GM21381 (cell line): ENCODE data around the gene SHISA9.

Experiments
- ATAC-seq: cut with Tn5 transposase; IDR thresholded peaks from one replicate; pipeline ENCODE4 v1.9.1; 2021; ENCODE audit warnings: mild to moderate bottlenecking, moderate library complexity; ENCODE audit not compliant: unreplicated experiment

The SHISA9 gene

DNA sequence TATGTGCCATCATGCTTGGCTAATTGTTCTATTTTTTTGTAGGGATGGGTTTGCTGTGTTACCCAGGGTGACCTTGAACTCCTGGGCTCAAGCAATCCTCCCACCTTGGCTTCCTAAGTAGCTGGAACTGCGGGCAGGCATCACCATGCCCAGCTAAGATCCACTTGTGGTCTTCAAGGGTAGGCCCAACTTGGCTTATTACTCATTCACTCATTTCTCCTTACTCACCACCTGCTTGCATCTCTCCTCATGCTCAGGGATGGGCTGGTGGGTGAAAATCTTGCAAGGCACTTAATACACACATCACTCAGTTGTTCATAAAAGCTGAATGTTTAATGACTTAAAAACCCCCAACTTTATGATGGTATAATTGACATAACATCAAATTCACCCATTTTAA is 207.8 kb downstream of the SHISA9 start:
- ATAC-seq, result no peak

- ATAC-seq, result no peak
Measured at GRCh38 chr16:13110124-13110796, 208.9 kb downstream of the SHISA9 start.

GRCh38 chr16:13111747-13112146 is 210.3 kb downstream of the SHISA9 start:
- no peak for ATAC-seq

DNA sequence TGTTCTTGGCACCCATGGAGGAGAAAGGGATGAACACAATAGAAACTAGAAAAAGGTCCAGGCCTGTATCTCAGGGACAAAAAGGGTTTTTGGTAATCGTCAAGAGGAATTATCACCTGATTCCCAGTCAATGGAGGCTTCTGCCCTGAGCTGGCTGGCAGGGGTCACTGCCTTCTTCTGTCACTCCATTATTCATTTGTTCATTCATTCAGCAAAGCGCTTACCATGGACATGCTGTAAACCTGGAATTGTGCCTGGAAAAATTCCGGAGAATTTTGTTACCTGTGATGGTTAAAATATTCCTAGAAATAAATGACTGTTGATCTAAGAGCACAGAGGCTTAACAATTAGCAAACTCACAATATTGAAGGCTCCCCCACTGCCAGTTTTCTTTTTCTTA is 212.3 kb downstream of the SHISA9 start:
- ATAC-seq, result no peak

DNA sequence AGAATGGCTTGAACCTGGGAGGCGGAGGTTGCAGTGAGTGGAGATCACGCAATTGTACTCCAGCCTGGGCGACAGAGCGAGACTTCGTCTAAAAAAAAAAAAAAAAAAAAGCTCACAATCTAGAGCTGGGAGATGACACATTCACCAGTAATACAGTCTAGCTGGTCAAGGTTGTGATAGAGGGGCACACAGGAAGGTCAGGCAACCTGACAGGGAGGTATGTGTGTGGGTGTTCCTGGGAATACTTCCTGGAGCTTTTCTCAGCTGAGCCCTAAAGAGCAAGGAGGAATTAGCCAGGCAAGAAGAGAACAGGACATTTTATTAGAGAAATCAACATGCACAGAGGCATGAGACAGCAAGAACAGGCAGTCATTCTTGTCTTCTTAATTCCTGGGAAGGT is 216.7 kb downstream of the SHISA9 start:
- no peak for ATAC-seq

DNA sequence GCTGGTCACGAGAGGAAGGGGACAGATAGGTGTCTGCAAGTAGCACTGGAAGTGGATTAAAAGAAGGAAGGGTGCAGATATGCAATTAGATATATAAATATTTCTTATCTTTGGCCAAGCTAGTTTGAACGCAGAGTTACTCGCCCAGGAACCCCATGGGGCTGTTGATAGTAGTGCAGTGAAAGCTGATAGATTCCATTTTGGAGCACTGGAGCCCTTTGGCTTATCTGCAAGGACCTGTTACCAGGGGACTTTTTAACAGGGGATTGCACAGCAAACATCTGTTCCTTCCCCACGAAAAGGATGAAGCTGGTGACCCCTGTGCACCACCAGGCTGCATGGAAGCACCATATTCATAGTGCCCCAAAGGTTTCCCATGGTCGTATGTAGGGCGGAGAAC is 218.7 kb downstream of the SHISA9 start:
- no peak for ATAC-seq

DNA sequence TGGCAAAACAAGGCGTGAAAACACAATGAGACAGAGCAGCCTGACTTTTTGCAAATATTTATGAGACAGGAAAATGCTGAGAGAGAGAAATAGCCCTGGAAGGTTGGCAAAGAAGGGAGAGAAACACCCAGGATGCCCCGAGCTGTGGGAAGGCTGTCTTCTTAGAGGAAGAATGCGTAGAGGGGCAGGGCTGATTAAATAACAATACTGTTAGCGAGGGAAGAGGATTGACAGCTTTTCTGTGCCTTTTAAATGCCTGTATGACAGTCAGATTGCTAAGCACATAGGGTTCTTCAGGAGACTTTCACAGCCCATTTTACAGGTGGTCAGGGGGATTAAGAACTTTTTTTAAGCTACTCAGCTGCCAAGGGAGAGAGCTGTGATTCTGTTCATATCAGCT is 219.2 kb downstream of the SHISA9 start:
- ATAC-seq, result no peak

- no peak for ATAC-seq
Measured at GRCh38 chr16:13123991-13124390, 222.6 kb downstream of the SHISA9 start.

DNA sequence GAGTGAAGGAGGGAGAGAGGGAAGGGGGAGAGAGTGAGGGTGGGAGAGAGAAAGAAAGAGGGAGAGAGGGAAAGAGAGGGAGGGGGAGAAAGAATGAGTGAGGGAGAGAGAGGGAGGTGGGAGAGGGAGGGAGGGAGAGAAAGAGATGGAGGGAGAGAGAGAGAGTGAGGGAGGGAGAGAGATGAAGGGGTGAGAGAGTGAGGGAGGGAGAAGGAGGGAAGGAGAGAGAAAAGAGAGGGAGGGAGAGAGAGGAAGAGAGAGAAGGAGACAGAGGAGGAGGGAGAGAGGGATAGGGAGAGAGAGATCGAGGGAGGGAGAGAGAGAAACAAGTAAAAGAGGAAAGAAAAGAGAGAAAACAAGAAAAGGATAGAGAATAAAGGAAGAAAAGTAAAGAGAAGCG is 225.7 kb downstream of the SHISA9 start:
- ATAC-seq, result no peak

- ATAC-seq, result no peak
Measured at GRCh38 chr16:13130586-13130985, 229.2 kb downstream of the SHISA9 start.

DNA sequence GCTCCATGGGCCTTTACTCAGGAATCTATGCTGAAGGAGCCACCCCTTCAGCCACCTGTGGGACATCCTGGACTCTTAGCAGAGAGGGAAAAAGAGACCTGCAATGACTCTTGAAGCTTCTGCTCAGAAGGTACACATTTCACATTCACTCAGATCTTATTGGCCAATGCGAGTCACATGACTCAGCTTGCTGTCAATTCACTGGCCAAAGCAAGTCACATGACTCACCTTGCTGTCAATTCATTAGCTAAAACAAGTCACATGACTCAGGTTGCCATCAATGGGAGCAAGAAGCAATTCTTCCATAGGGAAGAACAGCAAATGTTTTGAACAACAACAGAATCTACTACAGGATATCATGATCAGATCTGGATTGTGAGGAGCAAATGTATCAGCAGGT is 233.4 kb downstream of the SHISA9 start:
- ATAC-seq, result no peak

DNA sequence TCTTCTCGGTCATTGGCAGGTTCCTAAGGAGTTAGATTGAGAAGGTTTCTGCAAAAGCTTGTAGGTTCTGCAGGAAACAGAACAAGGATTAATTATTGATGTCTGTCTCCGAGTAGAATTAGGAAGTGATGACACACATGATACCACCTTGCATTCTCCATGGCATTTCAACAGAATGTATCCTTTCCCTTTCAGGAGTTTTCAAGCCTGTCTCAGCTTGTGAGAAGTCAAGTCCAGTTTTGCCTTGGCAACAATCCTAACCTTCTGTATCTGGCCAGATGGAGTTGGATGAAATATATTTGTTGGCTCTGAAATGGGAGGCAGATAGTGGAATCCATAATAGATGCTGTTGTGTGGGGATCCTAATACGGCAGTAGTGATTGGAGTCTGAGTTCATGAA is 235.5 kb downstream of the SHISA9 start:
- ATAC-seq, result no peak

GRCh38 chr16:13138528-13138927 is 237.1 kb downstream of the SHISA9 start:
- no peak for ATAC-seq

- ATAC-seq, result no peak
Measured at GRCh38 chr16:13139661-13140241, 238.4 kb downstream of the SHISA9 start.

DNA sequence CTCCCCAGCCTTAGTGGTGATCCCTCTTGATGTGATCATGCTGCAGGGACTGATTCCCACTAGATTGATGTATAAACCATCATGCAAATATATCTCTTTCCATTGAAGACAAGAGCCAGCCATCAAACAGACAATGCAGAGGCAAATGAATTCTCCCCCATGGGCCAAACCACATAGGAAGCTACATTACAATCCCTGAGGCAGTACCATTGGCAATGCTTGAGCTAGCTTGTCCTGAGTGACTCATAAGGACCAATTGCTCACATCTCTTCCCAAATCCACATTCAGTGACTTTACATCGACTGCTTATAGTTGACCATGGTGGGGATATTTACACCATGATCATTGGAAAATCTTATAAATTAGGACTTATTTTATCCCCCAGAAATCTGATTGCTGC is 242.2 kb downstream of the SHISA9 start:
- no peak for ATAC-seq

- no peak for ATAC-seq
Measured at GRCh38 chr16:13146829-13147228, 245.4 kb downstream of the SHISA9 start.

- no peak for ATAC-seq
Measured at GRCh38 chr16:13148294-13148693, 246.9 kb downstream of the SHISA9 start.

DNA sequence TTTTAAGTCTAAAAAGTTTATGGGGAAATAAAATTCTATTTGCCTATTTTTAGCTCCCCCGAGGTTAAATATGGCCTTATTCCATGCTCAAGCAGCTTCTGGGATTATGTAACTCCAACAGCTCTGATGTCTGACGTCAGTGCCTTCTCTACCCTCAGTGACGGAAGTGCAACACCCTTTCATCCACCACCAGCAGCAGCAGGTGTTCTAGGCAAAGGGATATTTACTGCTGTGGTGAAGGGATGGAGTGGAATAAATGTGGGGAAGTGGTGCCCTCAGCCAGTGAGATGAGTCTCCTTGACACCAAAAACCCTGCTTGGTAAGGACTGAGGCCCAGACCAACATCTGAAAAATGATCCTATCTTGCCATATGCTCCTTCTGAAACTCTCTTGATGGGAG is 247.4 kb downstream of the SHISA9 start:
- ATAC-seq, result no peak

DNA sequence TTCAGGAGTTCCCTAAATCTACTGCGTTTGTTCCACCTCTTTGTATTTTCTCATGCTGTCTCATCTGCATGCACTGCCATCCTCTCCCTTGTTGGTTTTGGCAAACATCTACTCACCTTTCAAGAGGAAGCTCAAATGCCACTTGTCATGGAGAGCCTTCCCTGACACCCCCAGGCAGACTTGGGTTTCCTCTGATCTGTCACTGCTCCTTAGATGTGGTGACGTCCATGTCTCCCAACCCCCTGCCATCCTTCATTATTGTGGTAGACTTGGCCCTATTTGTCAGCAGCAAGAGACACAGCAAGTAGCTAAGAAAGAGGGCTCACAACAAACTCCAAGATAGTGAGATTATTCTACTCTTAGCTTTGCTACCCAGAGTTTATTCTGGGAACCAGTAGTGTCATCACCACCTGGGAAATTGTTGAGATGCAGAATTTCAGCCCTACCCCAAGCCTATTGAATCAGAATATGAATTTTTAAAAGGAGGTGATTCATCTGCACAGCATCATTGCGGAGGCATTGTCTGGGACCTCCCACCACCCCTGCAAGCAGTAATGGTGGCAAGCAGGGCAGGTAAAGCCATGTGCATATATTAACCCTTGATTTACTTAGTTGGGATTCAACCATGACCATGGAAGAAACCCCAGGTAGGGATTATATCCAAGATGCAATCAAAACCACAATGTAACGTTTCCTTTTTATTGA is 248.9 kb downstream of the SHISA9 start:
- no peak for ATAC-seq

DNA sequence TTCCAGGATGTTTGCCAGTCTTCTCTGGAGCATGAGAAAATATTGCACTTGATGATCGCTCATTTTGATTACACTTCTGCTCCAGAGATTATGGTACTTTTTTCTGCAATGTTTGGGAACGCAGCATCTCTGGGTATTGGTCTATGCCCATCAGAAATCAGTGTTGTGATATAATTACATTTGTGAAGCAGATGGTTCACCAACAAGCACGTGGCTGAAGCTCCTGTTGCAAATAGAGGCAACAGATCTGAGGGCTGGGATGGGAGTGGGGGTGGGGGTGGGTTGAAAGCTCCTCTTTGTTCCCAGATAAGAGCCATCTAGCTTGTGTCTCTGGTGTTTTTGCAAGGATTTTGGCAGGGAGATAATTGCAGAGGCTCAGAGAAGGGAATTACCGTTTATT is 252.3 kb downstream of the SHISA9 start:
- ATAC-seq, result no peak

DNA sequence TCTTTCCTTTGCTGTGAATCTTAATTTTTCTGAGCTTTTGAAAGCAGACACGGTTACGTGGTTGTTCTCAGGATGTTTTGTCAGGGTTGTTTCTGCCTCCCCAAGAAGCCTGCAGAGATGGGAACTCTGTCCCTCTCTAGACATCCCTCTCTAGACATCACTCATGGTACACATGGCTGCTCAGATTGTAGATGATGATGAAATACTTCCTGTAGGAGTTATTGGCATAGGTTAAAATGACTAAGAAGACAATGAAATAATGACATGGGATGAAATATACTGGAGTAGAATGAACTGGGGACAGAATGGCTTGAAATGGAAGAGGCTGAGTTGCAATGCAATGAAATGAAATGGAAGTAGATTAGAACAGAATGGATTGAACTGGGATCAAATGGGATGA is 253.4 kb downstream of the SHISA9 start:
- ATAC-seq, result no peak

DNA sequence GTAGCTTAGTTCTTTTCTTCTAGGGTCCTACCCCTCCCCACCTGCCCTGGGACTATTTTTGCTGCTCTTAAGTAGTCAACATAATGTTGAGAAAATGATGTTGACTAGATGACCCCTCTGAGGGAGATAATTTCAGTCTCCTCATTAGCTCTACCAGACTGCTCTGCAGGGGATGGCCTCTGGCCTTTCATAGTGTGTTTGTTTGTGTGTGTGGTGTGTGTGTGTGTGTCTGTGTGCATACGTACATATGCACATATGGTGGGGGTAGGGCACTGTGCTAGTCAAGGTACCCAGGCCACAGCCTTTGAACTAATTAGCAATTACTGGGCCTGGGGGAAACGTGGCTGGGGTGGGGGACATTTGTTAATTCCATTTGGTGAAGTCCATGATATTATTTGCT is 254.0 kb downstream of the SHISA9 start:
- no peak for ATAC-seq
